Hepatocyte (in vitro differentiated cells): ENCODE results near the gene ANXA7.

Experiments
- EZH2 ChIP-seq: fragments of 200-600 bp; sonication (generic); IDR thresholded peaks from 2 replicates; pipeline ENCODE4 v1.6.1; 2016; ENCODE audit warnings: antibody characterized with exemption, mild to moderate bottlenecking, borderline replicate concordance
- TF ChIP-seq, protein P1 (sequence below): fragments of 200-600 bp; sonication (generic); IDR thresholded peaks from 2 replicates; pipeline ENCODE4 v1.5.1; 2016; ENCODE audit warnings: antibody characterized with exemption, mild to moderate bottlenecking; ENCODE audit not compliant: poor library complexity

GRCh38 chr10:73386583-73386982 is 27.3 kb downstream of the ANXA7 start:
- TF ChIP-seq, protein P1, sequence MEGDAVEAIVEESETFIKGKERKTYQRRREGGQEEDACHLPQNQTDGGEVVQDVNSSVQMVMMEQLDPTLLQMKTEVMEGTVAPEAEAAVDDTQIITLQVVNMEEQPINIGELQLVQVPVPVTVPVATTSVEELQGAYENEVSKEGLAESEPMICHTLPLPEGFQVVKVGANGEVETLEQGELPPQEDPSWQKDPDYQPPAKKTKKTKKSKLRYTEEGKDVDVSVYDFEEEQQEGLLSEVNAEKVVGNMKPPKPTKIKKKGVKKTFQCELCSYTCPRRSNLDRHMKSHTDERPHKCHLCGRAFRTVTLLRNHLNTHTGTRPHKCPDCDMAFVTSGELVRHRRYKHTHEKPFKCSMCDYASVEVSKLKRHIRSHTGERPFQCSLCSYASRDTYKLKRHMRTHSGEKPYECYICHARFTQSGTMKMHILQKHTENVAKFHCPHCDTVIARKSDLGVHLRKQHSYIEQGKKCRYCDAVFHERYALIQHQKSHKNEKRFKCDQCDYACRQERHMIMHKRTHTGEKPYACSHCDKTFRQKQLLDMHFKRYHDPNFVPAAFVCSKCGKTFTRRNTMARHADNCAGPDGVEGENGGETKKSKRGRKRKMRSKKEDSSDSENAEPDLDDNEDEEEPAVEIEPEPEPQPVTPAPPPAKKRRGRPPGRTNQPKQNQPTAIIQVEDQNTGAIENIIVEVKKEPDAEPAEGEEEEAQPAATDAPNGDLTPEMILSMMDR, result no peak
- no peak for TF ChIP-seq EZH2
